Neuron (in vitro differentiated cells): Measurements from ENCODE around the gene PNPLA6.
"Not testable (repeated sequence)": the region's sequence is repeated elsewhere in the genome, so short reads cannot be mapped to it uniquely, and the experiment has no call there.

Source experiments
- H2AFZ ChIP-seq: one replicate; pipeline ENCODE4 v1.6.1; 2013; ENCODE audit warnings: low read depth, mild to moderate bottlenecking, inconsistent platforms, low read length, moderate library complexity
- H3K27me3 ChIP-seq: one replicate; pipeline ENCODE4 v1.6.1; 2013; ENCODE audit warnings: low read length; ENCODE audit not compliant: insufficient read depth
- H3K36me3 ChIP-seq: one replicate; pipeline ENCODE4 v1.6.1; 2013; ENCODE audit warnings: low read length; ENCODE audit not compliant: insufficient read depth
- H3K4me1 ChIP-seq: one replicate; pipeline ENCODE4 v1.6.1; 2013; ENCODE audit warnings: low read length; ENCODE audit not compliant: insufficient read depth
- H3K4me3 ChIP-seq: 2 replicates; pipeline ENCODE4 v1.5.1; 2013; ENCODE audit warnings: mild to moderate bottlenecking, low read length, moderate library complexity
- H3K9me3 ChIP-seq: one replicate; pipeline ENCODE4 v1.6.1; 2013; ENCODE audit warnings: low read length

Gene PNPLA6

GRCh38 chr19:7559102-7559501, 23.6 kb downstream of the PNPLA6 start:
- Histone ChIP-seq H2AFZ (no peak overlapping the region), H3K4me1 (no peaks in the 10 kb centered on the region)

GRCh38 chr19:7560255-7560654, 24.7 kb downstream of the PNPLA6 start:
- H3K4me1 ChIP-seq: no peaks in the 10 kb centered on the region
- H2AFZ ChIP-seq: no peak overlapping the region
- no peaks in the 10 kb centered on the region for H3K9me3 ChIP-seq
- peaks cover 25% of the 10 kb centered on the region for H3K36me3 ChIP-seq
- H3K27me3 ChIP-seq: no peaks in the 10 kb centered on the region
- no peak overlapping the region for H3K4me3 ChIP-seq

More at GRCh38 chr19:7559102-7559501, 23.6 kb downstream of the PNPLA6 start:
- H3K4me3 ChIP-seq: no peak overlapping the region
- H3K9me3 ChIP-seq: peaks cover 3% of the 10 kb centered on the region
- peaks cover 30% of the 10 kb centered on the region for H3K36me3 ChIP-seq
- H3K27me3 ChIP-seq: no peaks in the 10 kb centered on the region

- Histone ChIP-seq H2AFZ (no peak overlapping the region), H3K27me3 (no peaks in the 10 kb centered on the region), H3K9me3 (no peaks in the 10 kb centered on the region), H3K4me1 (no peaks in the 10 kb centered on the region), H3K4me3 (no peak overlapping the region), H3K36me3 (peaks cover 22% of the 10 kb centered on the region)
These were observed 25.8 kb downstream of the PNPLA6 start for GRCh38 chr19:7561325-7561724.

GRCh38 chr19:7562646-7563393, 27.3 kb downstream of the PNPLA6 start:
- Histone ChIP-seq H3K4me3 (no peak overlapping the region), H3K4me1 (no peaks in the 10 kb centered on the region)

DNA sequence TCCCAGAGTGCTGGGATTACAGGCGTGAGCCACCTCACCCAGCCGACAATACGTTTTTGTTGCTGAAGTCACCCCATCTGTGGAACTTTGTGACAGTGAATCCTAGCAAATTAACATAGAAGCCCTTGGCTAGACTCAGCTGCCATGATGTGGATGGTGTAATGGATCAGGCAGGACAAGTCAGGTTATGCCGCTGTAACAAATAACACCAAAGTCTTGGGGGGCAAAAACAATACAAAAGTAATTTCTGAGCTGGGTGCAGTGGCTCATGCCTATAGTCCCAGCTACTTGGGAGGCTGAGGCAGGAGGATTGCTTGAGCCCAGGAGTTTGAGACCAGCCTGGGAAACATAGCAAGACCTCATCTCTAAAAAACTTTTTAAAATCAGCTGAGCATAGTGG, 29.3 kb downstream of the PNPLA6 start:
- Histone ChIP-seq H3K9me3 (no peaks in the 10 kb centered on the region), H3K4me3 (no peak overlapping the region), H3K36me3 (no peaks in the 10 kb centered on the region)

More at GRCh38 chr19:7562646-7563393, 27.3 kb downstream of the PNPLA6 start:
- Histone ChIP-seq H2AFZ (no peak overlapping the region), H3K27me3 (no peaks in the 10 kb centered on the region), H3K9me3 (no peaks in the 10 kb centered on the region), H3K36me3 (peaks cover 10% of the 10 kb centered on the region)

DNA sequence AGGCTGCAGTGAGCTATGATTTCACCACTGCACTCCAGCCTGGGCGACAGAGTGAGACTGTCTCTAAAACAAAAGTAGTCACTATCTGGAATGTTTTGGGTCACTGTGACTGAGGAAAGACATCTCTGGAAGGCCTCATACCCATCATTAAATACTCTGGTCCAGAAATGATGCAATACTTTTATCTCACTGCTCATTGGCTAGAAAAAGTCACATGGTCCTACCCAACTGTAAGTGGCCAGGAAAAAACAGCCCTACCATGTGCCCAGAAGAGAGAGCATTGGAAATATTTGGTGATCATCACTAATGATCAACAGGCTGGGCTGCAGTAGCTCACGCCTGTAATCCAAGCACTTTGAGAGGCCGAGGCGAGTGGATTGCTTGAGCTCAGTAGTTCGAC, 29.8 kb downstream of the PNPLA6 start:
- H3K4me1 ChIP-seq: no peaks in the 10 kb centered on the region
- H2AFZ ChIP-seq: no peak overlapping the region
- H3K27me3 ChIP-seq: no peaks in the 10 kb centered on the region
- H3K9me3 ChIP-seq: no peaks in the 10 kb centered on the region
- no peak overlapping the region for H3K4me3 ChIP-seq
- no peaks in the 10 kb centered on the region for H3K36me3 ChIP-seq

More for the DNA sequence above, 29.3 kb downstream of the PNPLA6 start:
- Histone ChIP-seq H2AFZ (no peak overlapping the region), H3K4me1 (no peaks in the 10 kb centered on the region), H3K27me3 (no peaks in the 10 kb centered on the region)

- Histone ChIP-seq H3K9me3 (no peaks in the 10 kb centered on the region), H3K27me3 (no peaks in the 10 kb centered on the region), H3K4me3 (no peak overlapping the region), H2AFZ (no peak overlapping the region), H3K4me1 (no peaks in the 10 kb centered on the region), H3K36me3 (no peaks in the 10 kb centered on the region)
These were observed 35.2 kb downstream of the PNPLA6 start for GRCh38 chr19:7570761-7571160.

- no peaks in the 10 kb centered on the region for H3K9me3 ChIP-seq
- no peak overlapping the region for H2AFZ ChIP-seq
- H3K4me1 ChIP-seq: no peaks in the 10 kb centered on the region
- peaks cover 2% of the 10 kb centered on the region for H3K27me3 ChIP-seq
- H3K36me3 ChIP-seq: no peaks in the 10 kb centered on the region
- H3K4me3 ChIP-seq: no peak overlapping the region
These were observed 40.0 kb downstream of the PNPLA6 start for GRCh38 chr19:7575434-7576040.

DNA sequence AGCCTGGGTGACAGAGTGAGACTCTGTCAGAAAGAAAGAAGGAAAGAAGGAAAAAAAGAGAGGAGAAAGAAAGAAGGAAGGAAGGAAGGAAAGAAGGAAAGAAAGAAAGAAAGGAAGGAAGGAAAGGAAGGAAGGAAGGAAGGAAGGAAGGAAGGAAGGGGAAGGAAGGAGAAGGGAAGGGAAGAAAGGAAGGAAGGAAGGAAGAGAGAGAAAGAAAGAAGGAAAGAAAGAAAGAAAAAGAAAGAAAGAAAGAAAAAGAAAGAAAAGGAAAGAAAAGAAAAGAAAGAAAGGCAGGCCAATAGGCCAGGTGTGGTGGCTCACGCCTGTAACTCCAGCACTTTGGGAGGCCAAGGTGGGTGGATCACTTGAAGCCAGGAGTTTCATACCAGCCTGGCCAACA, 41.9 kb downstream of the PNPLA6 start:
- not testable (repeated sequence) for H3K4me3 ChIP-seq, H3K27me3 ChIP-seq, H3K4me1 ChIP-seq, H3K36me3 ChIP-seq, H3K9me3 ChIP-seq, H2AFZ ChIP-seq

GRCh38 chr19:7578127-7578526, 42.6 kb downstream of the PNPLA6 start:
- Histone ChIP-seq H2AFZ (no peak overlapping the region), H3K27me3 (peaks cover 5% of the 10 kb centered on the region), H3K36me3 (no peaks in the 10 kb centered on the region), H3K4me3 (no peak overlapping the region), H3K9me3 (no peaks in the 10 kb centered on the region), H3K4me1 (no peaks in the 10 kb centered on the region)

DNA sequence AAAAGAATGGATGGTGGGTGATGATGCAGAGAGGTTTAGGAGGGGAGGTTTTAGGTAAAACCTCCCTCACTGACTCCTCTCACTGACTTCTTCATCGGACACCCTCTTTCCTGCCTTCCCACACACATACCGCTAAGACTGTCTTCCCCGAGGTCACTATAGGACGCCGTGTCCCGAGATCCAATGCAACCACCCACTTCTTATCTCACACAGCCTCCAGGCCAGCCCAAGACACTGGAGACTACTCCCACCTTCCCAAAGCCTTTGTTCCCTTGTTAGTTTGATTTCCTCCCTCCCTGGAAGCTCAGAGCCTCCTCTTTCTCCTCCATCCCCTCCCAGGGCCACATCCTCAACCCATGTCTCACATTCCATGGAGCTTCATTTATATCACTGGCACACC, 43.7 kb downstream of the PNPLA6 start:
- Histone ChIP-seq H2AFZ (no peak overlapping the region), H3K36me3 (no peaks in the 10 kb centered on the region), H3K4me1 (no peaks in the 10 kb centered on the region), H3K9me3 (no peaks in the 10 kb centered on the region), H3K27me3 (peaks cover 7% of the 10 kb centered on the region), H3K4me3 (no peak overlapping the region)

GRCh38 chr19:7582446-7582845, 46.9 kb downstream of the PNPLA6 start:
- H3K27me3 ChIP-seq: peaks cover 7% of the 10 kb centered on the region
- H3K4me3 ChIP-seq: no peak overlapping the region

DNA sequence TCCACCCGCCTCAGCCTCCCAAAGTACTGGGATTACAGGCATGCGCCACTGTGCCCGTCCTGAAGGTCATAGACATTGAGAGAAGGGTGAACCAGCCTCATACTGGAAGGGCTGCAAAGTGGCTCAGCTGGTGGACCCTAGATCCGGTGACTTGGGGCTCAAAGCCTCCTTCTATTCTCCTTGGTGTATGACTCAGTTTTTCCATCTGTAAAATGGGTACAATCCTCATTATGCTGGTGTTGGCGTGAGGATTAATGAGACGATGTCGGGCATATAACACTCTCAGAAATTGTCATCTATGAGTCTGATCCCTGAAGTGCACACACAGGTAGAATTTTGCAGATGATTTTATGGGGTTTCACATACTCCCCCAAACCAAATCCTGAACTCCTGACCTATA, 54.3 kb downstream of the PNPLA6 start:
- H3K4me3 ChIP-seq: no peak overlapping the region
- peaks cover 3% of the 10 kb centered on the region for H3K27me3 ChIP-seq
- no peaks in the 10 kb centered on the region for H3K4me1 ChIP-seq
- no peak overlapping the region for H2AFZ ChIP-seq
- H3K9me3 ChIP-seq: no peaks in the 10 kb centered on the region
- H3K36me3 ChIP-seq: no peaks in the 10 kb centered on the region

More at GRCh38 chr19:7582446-7582845, 46.9 kb downstream of the PNPLA6 start:
- H3K36me3 ChIP-seq: no peaks in the 10 kb centered on the region
- no peaks in the 10 kb centered on the region for H3K9me3 ChIP-seq
- no peaks in the 10 kb centered on the region for H3K4me1 ChIP-seq
- H2AFZ ChIP-seq: no peak overlapping the region
